CD4-positive, alpha-beta T cell (primary cell): Measurements from ENCODE around the gene PCDHGA1. TPM values are rescaled to one million over a fixed set of nuclear protein-coding genes. Genes with fewer than 3 reads are reported as not detected.

Experiments
- ATAC-seq: fragments of 200-7000 bp; cut with Tn5 transposase; one replicate; pipeline ENCODE4 v1.10.0; 2022; ENCODE audit warnings: mild to moderate bottlenecking; ENCODE audit not compliant: poor library complexity
- CTCF ChIA-PET: fragments of 350-600 bp; sonication (Branson Sonifier 250); formaldehyde crosslinking; loops from one replicate; lab custom pipeline; 2021; ENCODE audit warnings: antibody characterized with exemption, inconsistent platforms; lab: Charles Lee
- POLR2A ChIA-PET: fragments of 350-600 bp; sonication (Branson Sonifier 250); formaldehyde crosslinking; loops from one replicate; lab custom pipeline; 2021; ENCODE audit warnings: antibody characterized with exemption, inconsistent platforms; lab: Charles Lee
- DNase-seq, 14 experiments: peaks; one replicate each; pipeline ENCODE4 v3.0.0-alpha.2; 2013 to 2020; ENCODE audit warnings: mixed read lengths in 2 of 14
- H3K27ac ChIP-seq, 2 donors: one replicate each; pipeline versions ENCODE4 v1.5.1 to v1.7.0; 2013; ENCODE audit warnings: low read length in 2 of 2, low read depth in 1 of 2, mild to moderate bottlenecking in 1 of 2
- H3K27me3 ChIP-seq, 2 experiments: 1 replicate in 1 of 2; 2 replicates in 1 of 2; pipeline versions ENCODE4 v1.6.1 to v1.7.0; 2013; ENCODE audit warnings: low read length in 2 of 2, control low read depth in 1 of 2, mild to moderate bottlenecking in 1 of 2, moderate library complexity in 1 of 2; ENCODE audit not compliant: insufficient read depth in 2 of 2, control insufficient read depth in 1 of 2
- H3K36me3 ChIP-seq: one replicate; pipeline ENCODE4 v1.6.1; 2013; ENCODE audit warnings: low read length, control low read depth; ENCODE audit not compliant: insufficient read depth
- H3K4me1 ChIP-seq: one replicate; pipeline ENCODE4 v1.6.1; 2013; ENCODE audit warnings: low read length, control low read depth; ENCODE audit not compliant: insufficient read depth
- H3K4me3 ChIP-seq: one replicate; pipeline ENCODE4 v1.5.1; 2013; ENCODE audit warnings: mild to moderate bottlenecking, low read length, moderate library complexity
- H3K9me3 ChIP-seq, 2 experiments: 1 replicate in 1 of 2; 2 replicates in 1 of 2; pipeline versions ENCODE4 v1.6.1 to v1.7.0; 2013; ENCODE audit warnings: low read length in 2 of 2, mild to moderate bottlenecking in 2 of 2, control low read depth in 1 of 2, moderate library complexity in 1 of 2; ENCODE audit not compliant: control insufficient read depth in 1 of 2, insufficient read depth in 1 of 2
- H3K27ac Mint-ChIP-seq: one replicate; pipeline ENCODE4 v1.8.0; 2020; ENCODE audit warnings: mixed read lengths
- H3K27me3 Mint-ChIP-seq: one replicate; pipeline ENCODE4 v1.8.0; 2021; ENCODE audit warnings: mixed read lengths
- H3K36me3 Mint-ChIP-seq: one replicate; pipeline ENCODE4 v1.8.0; 2021; ENCODE audit warnings: low read depth, mixed read lengths
- H3K4me1 Mint-ChIP-seq: one replicate; pipeline ENCODE4 v1.8.0; 2021; ENCODE audit warnings: low read depth, mixed read lengths
- H3K4me3 Mint-ChIP-seq: one replicate; pipeline ENCODE4 v1.8.0; 2020; ENCODE audit warnings: mild to moderate bottlenecking, mixed read lengths
- H3K9me3 Mint-ChIP-seq: one replicate; pipeline ENCODE4 v1.8.0; 2020; ENCODE audit warnings: mixed read lengths
- intact Hi-C, 2 experiments: fragments of 100-400 bp; cut with DNase I in 1 of 2; cut with micrococcal nuclease in 1 of 2; formaldehyde crosslinking; loops; one replicate each; pipeline versions ENCODE4 v1.15.1 to v1.9.0; 2023 to 2025; cut with DNase I, micrococcal nuclease
- total RNA-seq, 174 experiments: library from RNA in 2 of 174; stranded (reverse) in 2 of 174; gene quantifications; one replicate each; pipeline ENCODE4 v1.2.3 and lab custom pipeline; 2021 to 2026
- TF ChIP-seq, protein P1 (sequence below): fragments of 200-600 bp; IDR thresholded peaks from one replicate; pipeline ENCODE4 v1.8.0; 2022; ENCODE audit warnings: antibody characterized with exemption, mild to moderate bottlenecking

The PCDHGA1 gene
- total RNA-seq, 2 experiments from 2014 or later: not detected

DNA sequence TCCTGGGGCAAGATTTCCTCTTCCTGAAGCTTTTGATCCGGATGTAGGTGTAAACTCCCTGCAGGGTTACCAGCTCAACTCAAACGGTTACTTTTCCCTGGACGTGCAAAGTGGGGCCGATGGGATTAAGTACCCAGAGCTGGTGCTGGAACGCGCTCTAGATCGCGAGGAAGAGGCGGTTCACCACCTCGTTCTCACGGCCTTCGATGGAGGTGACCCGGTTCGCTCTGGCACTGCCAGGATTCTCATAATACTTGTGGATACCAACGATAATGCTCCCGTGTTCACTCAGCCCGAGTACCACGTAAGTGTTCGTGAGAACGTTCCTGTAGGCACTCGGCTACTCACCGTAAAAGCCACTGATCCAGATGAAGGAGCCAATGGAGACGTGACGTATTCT lies 25.3 kb downstream of the PCDHGA1 start:
- TF ChIP-seq, protein P1, sequence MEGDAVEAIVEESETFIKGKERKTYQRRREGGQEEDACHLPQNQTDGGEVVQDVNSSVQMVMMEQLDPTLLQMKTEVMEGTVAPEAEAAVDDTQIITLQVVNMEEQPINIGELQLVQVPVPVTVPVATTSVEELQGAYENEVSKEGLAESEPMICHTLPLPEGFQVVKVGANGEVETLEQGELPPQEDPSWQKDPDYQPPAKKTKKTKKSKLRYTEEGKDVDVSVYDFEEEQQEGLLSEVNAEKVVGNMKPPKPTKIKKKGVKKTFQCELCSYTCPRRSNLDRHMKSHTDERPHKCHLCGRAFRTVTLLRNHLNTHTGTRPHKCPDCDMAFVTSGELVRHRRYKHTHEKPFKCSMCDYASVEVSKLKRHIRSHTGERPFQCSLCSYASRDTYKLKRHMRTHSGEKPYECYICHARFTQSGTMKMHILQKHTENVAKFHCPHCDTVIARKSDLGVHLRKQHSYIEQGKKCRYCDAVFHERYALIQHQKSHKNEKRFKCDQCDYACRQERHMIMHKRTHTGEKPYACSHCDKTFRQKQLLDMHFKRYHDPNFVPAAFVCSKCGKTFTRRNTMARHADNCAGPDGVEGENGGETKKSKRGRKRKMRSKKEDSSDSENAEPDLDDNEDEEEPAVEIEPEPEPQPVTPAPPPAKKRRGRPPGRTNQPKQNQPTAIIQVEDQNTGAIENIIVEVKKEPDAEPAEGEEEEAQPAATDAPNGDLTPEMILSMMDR: no peak
- CTCF ChIA-PET: interaction anchor here (1.3 kb wide), 1 partner anchor 208 kb away, joined by 3 read pairs; no protein-coding TSS in a partner anchor
- Histone ChIP-seq H3K4me3 (no peak overlapping the region), H3K9me3 (peaks cover 27 to 48% of the 10 kb centered on the region in 2 experiments), H3K27me3 (peaks cover 48 to 84% of the 10 kb centered on the region in 2 experiments), H3K27ac (no peak overlapping the region), H3K4me1 (peaks cover 9% of the 10 kb centered on the region), H3K36me3 (no peaks in the 10 kb centered on the region)
- ATAC-seq: no peak
- H3K9me3 Mint-ChIP-seq: peaks cover 15% of the 10 kb centered on the region
- no peak for DNase-seq
- H3K27me3 Mint-ChIP-seq: peaks cover 93% of the 10 kb centered on the region
- intact Hi-C loops: no loop called here
- H3K4me1 Mint-ChIP-seq: peaks cover 6% of the 10 kb centered on the region
- peaks cover 23% of the 10 kb centered on the region for H3K36me3 Mint-ChIP-seq
- POLR2A ChIA-PET: no interaction called here
- no peak overlapping the region for H3K4me3 Mint-ChIP-seq
- no peak overlapping the region for H3K27ac Mint-ChIP-seq

DNA sequence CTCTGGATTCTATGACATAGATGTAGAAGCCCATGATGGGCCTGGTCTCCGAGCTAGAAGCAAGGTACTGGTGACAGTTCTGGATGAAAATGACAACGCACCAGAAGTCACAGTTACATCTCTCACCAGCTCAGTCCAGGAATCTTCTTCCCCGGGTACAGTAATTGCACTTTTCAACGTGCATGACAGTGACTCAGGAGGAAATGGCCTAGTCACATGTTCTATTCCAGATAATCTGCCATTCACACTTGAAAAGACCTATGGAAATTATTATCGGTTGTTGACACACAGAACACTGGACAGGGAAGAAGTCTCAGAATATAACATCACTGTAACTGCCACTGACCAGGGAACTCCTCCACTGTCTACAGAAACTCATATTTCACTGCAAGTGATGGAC lies 25.8 kb downstream of the PCDHGA1 start:
- TF ChIP-seq, protein P1: no peak

DNA sequence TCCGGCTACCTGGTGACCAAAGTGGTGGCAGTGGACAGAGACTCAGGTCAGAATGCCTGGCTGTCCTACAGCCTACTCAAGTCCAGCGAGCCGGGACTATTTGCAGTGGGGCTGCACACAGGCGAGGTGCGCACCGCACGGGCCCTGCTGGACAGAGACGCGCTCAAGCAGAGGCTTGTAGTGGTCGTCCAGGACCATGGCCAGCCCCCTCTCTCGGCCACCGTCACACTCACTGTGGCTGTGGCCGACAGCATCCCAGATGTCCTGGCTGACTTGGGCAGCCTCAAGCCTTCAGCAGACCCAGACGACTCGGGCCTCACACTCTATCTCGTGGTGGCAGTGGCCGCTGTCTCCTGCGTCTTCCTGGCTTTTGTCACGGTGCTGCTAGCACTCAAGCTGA lies 26.6 kb downstream of the PCDHGA1 start:
- Mint-ChIP-seq H3K4me3 (no peak overlapping the region), H3K27me3 (peaks cover 94% of the 10 kb centered on the region), H3K27ac (no peak overlapping the region), H3K9me3 (peaks cover 22% of the 10 kb centered on the region), H3K4me1 (peaks cover 6% of the 10 kb centered on the region), H3K36me3 (peaks cover 32% of the 10 kb centered on the region)
- Histone ChIP-seq H3K27me3 (peaks cover 46 to 83% of the 10 kb centered on the region in 2 experiments), H3K4me3 (no peak overlapping the region), H3K27ac (no peak overlapping the region), H3K9me3 (peaks cover 27 to 48% of the 10 kb centered on the region in 2 experiments), H3K4me1 (peaks cover 9% of the 10 kb centered on the region), H3K36me3 (no peaks in the 10 kb centered on the region)
- DNase-seq: no peak
- CTCF ChIA-PET: no interaction called here
- ATAC-seq: no peak
- POLR2A ChIA-PET: no interaction called here
- TF ChIP-seq, protein P1: no peak
- intact Hi-C loops: no loop called here

More for the DNA sequence above, 25.8 kb downstream of the PCDHGA1 start:
- Mint-ChIP-seq H3K4me3 (no peak overlapping the region), H3K4me1 (peaks cover 6% of the 10 kb centered on the region), H3K9me3 (peaks cover 20% of the 10 kb centered on the region), H3K27ac (no peak overlapping the region), H3K36me3 (peaks cover 28% of the 10 kb centered on the region), H3K27me3 (peaks cover 93% of the 10 kb centered on the region)
- ATAC-seq (no peak), DNase-seq (no peak)
- no peak overlapping the region for H3K4me3 ChIP-seq
- intact Hi-C loops: no loop called here
- ChIA-PET CTCF (interaction anchor here (1.3 kb wide), 1 partner anchor 208 kb away, joined by 3 read pairs; no protein-coding TSS in a partner anchor), POLR2A (no interaction called here)
- H3K36me3 ChIP-seq: no peaks in the 10 kb centered on the region
- peaks cover 27 to 47% of the 10 kb centered on the region in 2 experiments for H3K9me3 ChIP-seq
- peaks cover 48 to 84% of the 10 kb centered on the region in 2 experiments for H3K27me3 ChIP-seq
- H3K27ac ChIP-seq: no peak overlapping the region
- peaks cover 9% of the 10 kb centered on the region for H3K4me1 ChIP-seq
